Islet of Langerhans (tissue), 1 donor: Measurements from ENCODE around the gene SYNDIG1L.

Experiments used
- FAIRE-seq: peaks from one replicate; lab custom pipeline; 2011; peaks lifted over from hg19 to GRCh38; lab: Jason Lieb, UNC

Gene SYNDIG1L

GRCh38 chr14:74429221-74429691 lies 3.2 kb upstream of the SYNDIG1L start:
- FAIRE-seq: no peak

DNA sequence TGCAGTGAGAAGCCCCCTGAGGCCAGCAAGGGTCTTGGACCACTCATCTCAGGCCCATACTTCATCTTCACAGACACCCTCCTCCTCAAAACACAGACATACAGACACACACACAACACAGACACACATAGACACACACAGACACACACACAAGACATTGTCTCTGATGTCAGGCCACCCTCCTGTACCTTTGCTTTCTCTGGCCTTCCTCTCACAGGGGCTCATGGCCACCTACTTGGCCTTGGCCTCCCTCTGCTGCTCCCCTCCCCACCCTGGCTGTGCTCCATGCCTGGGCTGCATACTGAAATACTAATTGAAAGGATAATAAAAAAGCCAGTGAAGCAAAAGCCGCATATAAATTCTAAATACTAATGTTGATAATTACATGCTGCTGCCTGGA lies 1.6 kb upstream of the SYNDIG1L start:
- no peak for FAIRE-seq

GRCh38 chr14:74425525-74426201 lies 347 bp downstream of the SYNDIG1L start:
- FAIRE-seq: no peak

DNA sequence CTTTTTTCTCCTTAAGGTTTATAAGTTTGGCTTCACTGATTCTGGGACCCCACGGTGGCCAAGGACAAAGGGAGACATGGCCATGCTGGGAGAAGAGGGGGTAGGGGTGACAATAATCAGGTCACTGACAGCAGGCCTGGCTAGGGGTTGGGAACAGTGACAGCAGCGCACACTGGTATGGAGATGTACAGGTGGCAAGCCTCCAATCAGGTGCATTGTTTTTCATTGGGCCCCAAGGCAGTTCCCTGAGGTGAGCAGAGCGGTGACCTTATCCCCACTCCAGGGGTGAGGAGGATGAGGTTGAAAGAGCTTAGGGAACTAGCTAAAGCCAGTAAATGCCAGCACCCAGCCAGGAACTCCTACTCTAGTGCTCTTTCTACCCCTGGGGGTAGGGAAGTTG lies 1.4 kb downstream of the SYNDIG1L start:
- FAIRE-seq: no peak

DNA sequence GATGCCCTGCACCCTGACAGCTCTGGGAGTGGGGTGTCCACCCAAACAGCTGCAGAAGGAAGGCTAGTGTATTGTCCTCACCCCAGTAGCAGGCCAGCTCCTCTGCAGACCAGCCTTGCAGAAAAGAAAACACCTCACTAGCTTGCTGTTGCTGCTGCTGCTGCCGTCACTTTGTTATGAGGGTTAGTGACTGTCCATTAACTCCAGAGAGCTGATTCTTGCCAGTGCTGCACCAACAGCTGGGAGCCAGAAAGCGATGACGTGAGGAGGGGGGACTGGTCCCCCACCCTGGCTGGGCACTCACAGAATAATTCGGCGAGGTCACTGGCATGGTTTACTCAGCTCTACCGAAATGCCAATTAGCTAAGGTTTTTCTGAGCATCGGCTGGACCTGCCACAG lies 2.8 kb downstream of the SYNDIG1L start:
- FAIRE-seq: peak; percentile 38

DNA sequence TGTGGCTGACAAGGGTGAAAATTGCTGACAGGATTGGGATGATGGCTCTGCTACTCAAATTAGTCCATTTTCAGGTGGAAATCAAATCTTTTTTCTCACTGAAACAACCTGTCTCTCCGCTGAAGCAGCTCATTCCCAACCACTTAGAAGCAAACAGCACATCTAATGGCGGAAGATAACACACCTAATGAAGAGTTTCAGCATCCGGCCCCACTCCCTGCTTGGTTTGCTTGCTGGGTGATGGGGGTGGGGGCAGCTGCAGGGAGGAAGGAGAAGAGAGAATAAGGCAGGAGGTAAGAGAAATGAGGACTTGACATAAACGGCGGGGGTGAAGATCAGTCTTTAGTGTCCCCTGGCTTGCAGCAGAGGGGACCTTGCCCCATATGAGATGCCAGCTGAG lies 4.0 kb downstream of the SYNDIG1L start:
- FAIRE-seq: no peak

GRCh38 chr14:74419086-74419485 lies 6.9 kb downstream of the SYNDIG1L start:
- FAIRE-seq: no peak

DNA sequence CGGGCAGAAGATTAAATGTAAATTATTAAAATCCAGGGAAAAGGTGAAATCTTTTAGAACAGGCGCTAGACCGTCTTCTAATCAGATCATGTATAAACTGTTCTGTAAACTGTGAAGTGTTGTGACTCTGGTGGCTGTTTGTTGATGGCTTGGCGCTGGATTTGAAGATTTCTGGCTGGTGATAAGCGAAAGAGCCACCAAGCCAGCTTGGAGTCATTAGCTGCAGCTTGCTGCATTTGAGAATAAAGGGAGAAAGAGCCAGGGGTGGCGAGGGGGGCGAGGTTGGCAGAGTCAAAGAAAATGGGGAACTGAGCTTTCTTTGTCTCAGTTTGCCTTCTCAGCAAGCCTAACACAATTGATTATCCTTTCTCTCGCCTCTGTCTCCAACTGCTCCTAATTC lies 8.0 kb downstream of the SYNDIG1L start:
- FAIRE-seq: no peak

- no peak for FAIRE-seq
These were observed 8.4 kb downstream of the SYNDIG1L start for GRCh38 chr14:74417611-74418010.

- no peak for FAIRE-seq
These were observed 8.8 kb downstream of the SYNDIG1L start for GRCh38 chr14:74417201-74417600.

GRCh38 chr14:74415115-74415437 lies 10.9 kb downstream of the SYNDIG1L start:
- FAIRE-seq: no peak

DNA sequence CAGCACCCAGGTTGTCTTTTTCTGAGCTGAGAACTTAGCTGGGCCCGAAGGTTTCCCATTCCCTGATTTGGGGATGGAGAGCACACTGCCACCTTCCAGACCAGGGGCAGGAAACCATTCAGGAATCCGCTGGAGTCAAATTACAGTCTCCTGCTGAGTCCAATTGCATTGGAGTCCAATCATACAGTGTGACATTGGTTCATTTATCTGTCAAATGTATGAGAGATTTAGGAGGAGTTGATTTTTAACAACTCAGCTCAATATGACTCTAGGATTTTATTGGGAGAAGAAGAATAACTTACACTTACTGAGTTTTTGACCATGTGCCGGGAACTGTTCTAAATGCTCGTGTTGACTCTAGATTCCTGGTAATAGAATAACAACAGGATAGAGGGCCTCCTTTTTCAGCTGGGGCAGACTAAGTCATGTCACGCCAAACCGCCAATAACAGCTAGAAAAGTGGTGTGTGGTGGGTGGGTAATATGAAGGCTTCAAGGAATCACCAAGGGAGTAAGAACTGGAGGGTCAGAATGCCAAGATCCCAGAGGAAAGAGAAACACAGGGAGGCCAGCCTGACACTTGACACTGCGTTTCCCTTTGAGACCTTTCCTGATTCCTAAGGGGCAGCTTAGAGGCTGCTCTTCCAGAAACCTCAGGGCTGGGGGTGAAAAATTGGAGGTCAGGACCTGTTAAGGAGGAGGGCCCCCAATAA lies 11.5 kb downstream of the SYNDIG1L start:
- no peak for FAIRE-seq

GRCh38 chr14:74413627-74414026 lies 12.4 kb downstream of the SYNDIG1L start:
- FAIRE-seq: no peak

GRCh38 chr14:74412753-74413152 lies 13.3 kb downstream of the SYNDIG1L start:
- no peak for FAIRE-seq

DNA sequence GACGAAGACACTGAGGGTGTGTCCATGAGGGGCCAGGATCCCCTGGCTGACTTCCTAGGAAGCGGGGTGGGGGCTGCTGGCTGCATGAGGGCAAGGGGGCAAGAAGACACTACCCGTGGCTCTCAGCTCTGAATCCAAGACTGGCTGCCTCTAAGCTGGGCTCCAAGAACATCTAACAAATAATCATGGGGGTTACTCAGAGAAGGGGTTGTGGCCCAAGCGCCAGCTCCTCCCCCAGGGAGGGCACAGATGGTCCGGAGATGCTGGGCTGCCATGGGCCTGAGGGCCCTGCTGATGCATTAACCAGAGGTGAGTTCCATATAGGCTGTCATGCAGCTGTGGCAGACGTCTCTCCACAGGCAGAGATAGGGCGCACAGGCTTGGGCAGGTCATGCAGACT lies 14.3 kb downstream of the SYNDIG1L start:
- FAIRE-seq: no peak

GRCh38 chr14:74409441-74409840 lies 16.6 kb downstream of the SYNDIG1L start:
- FAIRE-seq: no peak

DNA sequence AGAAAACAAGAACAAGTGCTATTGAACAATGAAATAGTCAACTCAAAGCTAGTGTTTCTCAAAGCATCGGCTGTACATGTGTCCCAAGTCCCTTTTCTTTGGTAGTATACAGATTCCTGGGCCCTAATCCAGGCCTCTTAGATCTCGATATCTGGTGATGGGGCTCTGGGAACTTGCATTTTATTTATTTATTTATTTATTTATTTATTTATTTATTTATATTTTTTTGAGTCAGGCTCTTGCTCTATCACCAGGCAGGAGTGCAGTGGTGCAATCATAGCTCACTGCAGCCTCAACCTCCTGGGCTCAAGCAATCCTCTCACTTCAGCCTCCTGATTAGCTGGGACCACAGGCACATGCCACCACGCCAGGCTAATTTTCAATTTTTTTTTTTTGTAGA lies 17.1 kb downstream of the SYNDIG1L start:
- FAIRE-seq: no peak

- FAIRE-seq: no peak
These were observed 18.2 kb downstream of the SYNDIG1L start for GRCh38 chr14:74407801-74408154.

DNA sequence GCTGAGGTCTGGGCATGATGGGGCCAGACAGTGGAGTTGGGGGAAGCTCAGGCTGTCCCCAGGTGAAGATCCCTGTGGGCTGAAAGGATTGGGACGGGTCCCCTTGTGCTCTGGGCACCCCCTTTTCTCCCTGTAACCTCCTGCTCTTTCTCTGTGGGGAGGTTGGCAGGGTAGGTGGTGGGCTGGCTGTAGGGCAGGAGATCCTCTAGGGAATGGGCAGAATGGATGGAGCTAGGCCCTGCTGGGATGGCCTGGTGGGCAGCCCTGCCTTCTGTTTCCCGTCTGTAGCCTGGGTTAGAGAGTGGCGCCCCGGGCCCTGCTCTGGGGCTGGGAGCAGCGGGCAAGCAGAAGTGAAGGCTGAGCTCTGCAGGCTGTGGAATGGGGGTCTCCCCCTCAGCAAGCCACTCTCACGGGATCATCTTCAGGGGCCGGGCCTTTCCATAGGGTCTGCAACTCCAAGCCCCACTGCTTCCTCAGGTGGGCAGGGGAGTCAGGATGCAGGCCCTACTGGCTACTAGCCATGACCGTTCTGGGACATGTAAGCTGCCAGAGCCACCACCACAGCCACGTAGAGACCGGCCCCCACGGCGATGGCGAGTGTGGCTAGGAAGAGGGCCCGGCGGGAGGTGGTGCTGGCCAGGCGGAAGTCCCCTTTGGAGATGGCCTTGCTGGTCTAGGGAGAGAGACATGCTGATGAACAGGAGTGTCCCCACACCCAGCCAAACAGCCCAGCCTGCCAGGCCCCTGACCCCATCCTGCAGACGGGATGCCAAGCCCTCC lies 18.8 kb downstream of the SYNDIG1L start:
- FAIRE-seq: no peak

DNA sequence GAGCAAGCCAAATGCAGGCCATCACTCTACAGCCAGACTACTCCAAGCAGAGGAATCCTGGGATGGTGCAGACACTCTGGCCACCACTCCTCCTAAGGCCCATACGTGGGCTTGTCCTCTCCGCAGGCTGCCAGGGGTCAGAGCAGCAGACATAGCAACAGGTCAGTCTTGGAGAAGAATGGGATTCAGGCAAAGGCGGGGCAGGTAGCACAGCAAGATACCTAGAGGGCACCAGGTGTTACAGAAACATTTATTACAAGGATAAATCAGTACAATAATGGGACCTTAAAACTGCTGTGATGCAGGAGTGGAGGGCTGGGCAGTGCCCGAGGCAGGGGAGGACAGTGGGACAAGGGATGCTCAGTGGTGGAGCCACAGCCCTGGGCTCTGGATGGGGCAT lies 20.3 kb downstream of the SYNDIG1L start:
- no peak for FAIRE-seq

DNA sequence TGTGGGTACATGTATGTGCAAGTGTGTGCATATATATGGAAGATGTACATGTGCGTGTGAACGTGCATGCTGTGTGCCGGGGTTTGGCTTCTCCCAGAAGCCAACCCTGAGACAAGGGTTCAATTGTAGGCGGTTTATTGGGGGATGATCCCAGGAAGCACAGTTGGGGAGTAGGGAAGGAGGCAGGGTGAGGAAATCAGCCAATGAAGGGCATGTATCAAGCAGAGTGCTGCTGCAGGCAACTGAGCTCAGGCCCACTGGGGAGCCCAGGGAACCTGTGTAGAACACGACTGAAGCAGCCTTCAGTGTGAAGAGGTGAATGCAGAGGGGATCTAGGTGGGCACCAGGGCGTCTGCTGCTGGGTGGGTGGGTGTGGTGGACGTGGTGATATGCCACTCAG lies 21.6 kb downstream of the SYNDIG1L start:
- no peak for FAIRE-seq

DNA sequence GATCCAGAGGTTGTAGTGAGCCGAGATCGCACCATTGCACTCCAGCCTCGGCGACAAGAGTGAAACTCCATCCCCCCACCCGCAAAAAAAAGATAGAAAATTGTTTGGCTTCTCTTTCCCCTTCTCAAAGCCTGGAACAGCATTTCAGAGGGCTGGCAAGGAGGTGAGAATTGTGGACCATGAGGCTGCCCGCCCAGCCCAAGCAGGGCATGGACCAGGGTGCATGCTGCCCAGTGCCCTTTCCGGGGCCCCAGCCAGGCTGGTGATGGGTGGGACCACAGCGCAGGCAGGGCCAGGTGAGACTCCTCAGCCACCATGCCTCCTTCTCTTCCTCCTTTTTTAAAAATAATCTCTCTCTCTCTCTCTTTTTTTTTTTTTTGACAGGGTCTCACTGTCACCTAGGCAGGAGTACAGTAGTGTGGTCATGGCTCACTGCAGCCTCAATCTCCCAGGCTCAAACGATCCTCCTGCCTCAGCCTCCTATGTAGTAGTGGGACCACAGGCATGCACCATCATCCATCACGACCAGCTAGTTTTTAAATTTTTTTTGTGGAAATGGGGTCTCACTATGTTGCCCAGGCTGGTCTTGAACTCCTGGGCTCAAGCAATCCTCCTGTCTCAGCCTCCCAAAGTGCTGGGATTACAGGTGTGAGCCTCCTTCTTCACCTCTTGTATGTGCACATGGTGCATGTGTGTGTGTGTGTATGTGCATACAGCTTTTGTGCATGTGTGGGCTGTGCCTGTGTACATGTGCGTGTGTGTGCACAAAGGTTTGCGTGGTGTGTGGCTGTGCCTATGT lies 22.2 kb downstream of the SYNDIG1L start:
- FAIRE-seq: no peak
